ENCODE measurements around the gene SDC3. TPM values are rescaled to one million over a fixed set of nuclear protein-coding genes. Genes with fewer than 3 reads are reported as not detected.

Gene SDC3
- total RNA-seq, 5 donors from 2014 or later (not counting 1 experiment from before 2014, with no cell fraction given), result 0.07 to 1.1 (median 0.47) TPM

- no peak overlapping the region for H3K27ac Mint-ChIP-seq
- CTCF ChIA-PET, result no interaction called here
- no peak overlapping the region for H3K4me3 Mint-ChIP-seq
- H3K36me3 Mint-ChIP-seq, result no peaks in the 10 kb centered on the region
- H3K36me3 ChIP-seq (ENCODE audit: control insufficient read depth in 2 of 2, extremely low read depth in 1 of 2, insufficient read depth in 1 of 2, low read length in 1 of 2), result no peaks in the 10 kb centered on the region
- no peak overlapping the region for H3K4me3 ChIP-seq (ENCODE audit: control insufficient read depth in 1 of 2, extremely low read depth in 1 of 2, low read length in 1 of 2)
- no peak for ATAC-seq (replicated peaks in 1 of 4)
- peaks cover 0 to 3% (median 0%) of the 10 kb centered on the region in 3 donors for H3K4me1 Mint-ChIP-seq
- peaks cover 21 to 28% of the 10 kb centered on the region in 2 donors for H3K27me3 Mint-ChIP-seq
- H3K9me3 Mint-ChIP-seq, result no peaks in the 10 kb centered on the region
- WGBS (ENCODE audit: insufficient coverage), result 81% methylated on average over 12 of the region's 18 CpGs
- peaks cover 0 to 59% of the 10 kb centered on the region in 2 experiments for H3K27me3 ChIP-seq (replicated peaks in 1 of 2; ENCODE audit: control insufficient read depth in 2 of 2, extremely low read depth in 1 of 2, insufficient read depth in 2 of 2, low read length in 1 of 2)
- POLR2A ChIA-PET, result no interaction called here
- DNase-seq, result no peak
- no peaks in the 10 kb centered on the region for H3K4me1 ChIP-seq (ENCODE audit: control insufficient read depth in 1 of 2, extremely low read depth in 1 of 2, insufficient read depth in 2 of 2, low read length in 2 of 2)
- H3K9me3 ChIP-seq, result no peaks in the 10 kb centered on the region
- H3K27ac ChIP-seq (ENCODE audit: low read length), result no peak overlapping the region
Observed at GRCh38 chr1:30883389-30884172, 25.0 kb downstream of the SDC3 start.

- CTCF ChIA-PET, result interaction anchor here in 1 of 2 donors (0.5 kb wide), 1 partner anchor 37 kb away, joined by 8 read pairs; no protein-coding TSS in a partner anchor
- no peaks in the 10 kb centered on the region for H3K9me3 Mint-ChIP-seq
- Histone ChIP-seq H3K4me1 (ENCODE audit: control insufficient read depth in 1 of 2, extremely low read depth in 1 of 2, insufficient read depth in 2 of 2, low read length in 2 of 2) (no peaks in the 10 kb centered on the region), H3K36me3 (ENCODE audit: control insufficient read depth in 2 of 2, extremely low read depth in 1 of 2, insufficient read depth in 1 of 2, low read length in 1 of 2) (no peaks in the 10 kb centered on the region), H3K9me3 (no peaks in the 10 kb centered on the region), H3K27ac (ENCODE audit: low read length) (no peak overlapping the region), H3K27me3 (replicated peaks in 1 of 2; ENCODE audit: control insufficient read depth in 2 of 2, extremely low read depth in 1 of 2, insufficient read depth in 2 of 2, low read length in 1 of 2) (peaks cover 2 to 61% of the 10 kb centered on the region in 2 experiments), H3K4me3 (ENCODE audit: control insufficient read depth in 1 of 2, extremely low read depth in 1 of 2, low read length in 1 of 2) (no peak overlapping the region)
- no peaks in the 10 kb centered on the region for H3K36me3 Mint-ChIP-seq
- H3K27ac Mint-ChIP-seq, result no peak overlapping the region
- POLR2A ChIA-PET, result no interaction called here
- peaks cover 21 to 34% of the 10 kb centered on the region in 2 donors for H3K27me3 Mint-ChIP-seq
- DNase-seq (no peak), ATAC-seq (replicated peaks in 1 of 4) (no peak)
- H3K4me1 Mint-ChIP-seq, result peaks cover 0 to 3% (median 0%) of the 10 kb centered on the region in 3 donors
- WGBS (ENCODE audit: insufficient coverage), result 76% methylated on average over 7 of the region's 14 CpGs
- no peak overlapping the region for H3K4me3 Mint-ChIP-seq
Observed at GRCh38 chr1:30882678-30883388, 25.7 kb downstream of the SDC3 start.

GRCh38 chr1:30881319-30882181, 27.0 kb downstream of the SDC3 start:
- Mint-ChIP-seq H3K9me3 (no peaks in the 10 kb centered on the region), H3K4me3 (no peak overlapping the region), H3K4me1 (peaks cover 0 to 3% (median 0%) of the 10 kb centered on the region in 3 donors), H3K36me3 (no peaks in the 10 kb centered on the region), H3K27ac (no peak overlapping the region), H3K27me3 (peaks cover 30 to 45% of the 10 kb centered on the region in 2 donors)
- no peaks in the 10 kb centered on the region for H3K36me3 ChIP-seq (ENCODE audit: control insufficient read depth in 2 of 2, extremely low read depth in 1 of 2, insufficient read depth in 1 of 2, low read length in 1 of 2)
- DNase-seq (peak in 4 of 35 experiments; percentile 13 to 41 (median 20)), ATAC-seq (replicated peaks in 1 of 4) (peak in 1 of 4 experiments; percentile 29)
- ChIA-PET POLR2A (no interaction called here), CTCF (no interaction called here)
- no peaks in the 10 kb centered on the region for H3K4me1 ChIP-seq (ENCODE audit: control insufficient read depth in 1 of 2, extremely low read depth in 1 of 2, insufficient read depth in 2 of 2, low read length in 2 of 2)
- WGBS (ENCODE audit: insufficient coverage), result 66% methylated on average over 24 of the region's 25 CpGs
- H3K27me3 ChIP-seq (replicated peaks in 1 of 2; ENCODE audit: control insufficient read depth in 2 of 2, extremely low read depth in 1 of 2, insufficient read depth in 2 of 2, low read length in 1 of 2), result peaks cover 2 to 68% of the 10 kb centered on the region in 2 experiments
- no peak overlapping the region for H3K4me3 ChIP-seq (ENCODE audit: control insufficient read depth in 1 of 2, extremely low read depth in 1 of 2, low read length in 1 of 2)
- no peak overlapping the region for H3K27ac ChIP-seq (ENCODE audit: low read length)
- no peaks in the 10 kb centered on the region for H3K9me3 ChIP-seq

GRCh38 chr1:30880678-30881318, 27.8 kb downstream of the SDC3 start:
- POLR2A ChIA-PET, result no interaction called here
- Histone ChIP-seq H3K4me3 (ENCODE audit: control insufficient read depth in 1 of 2, extremely low read depth in 1 of 2, low read length in 1 of 2) (no peak overlapping the region), H3K27me3 (replicated peaks in 1 of 2; ENCODE audit: control insufficient read depth in 2 of 2, extremely low read depth in 1 of 2, insufficient read depth in 2 of 2, low read length in 1 of 2) (peaks cover 2 to 75% of the 10 kb centered on the region in 2 experiments), H3K27ac (ENCODE audit: low read length) (no peak overlapping the region), H3K4me1 (ENCODE audit: control insufficient read depth in 1 of 2, extremely low read depth in 1 of 2, insufficient read depth in 2 of 2, low read length in 2 of 2) (no peaks in the 10 kb centered on the region), H3K9me3 (no peaks in the 10 kb centered on the region), H3K36me3 (ENCODE audit: control insufficient read depth in 2 of 2, extremely low read depth in 1 of 2, insufficient read depth in 1 of 2, low read length in 1 of 2) (no peaks in the 10 kb centered on the region)
- no peaks in the 10 kb centered on the region for H3K9me3 Mint-ChIP-seq
- no peaks in the 10 kb centered on the region for H3K36me3 Mint-ChIP-seq
- peaks cover 0 to 3% (median 0%) of the 10 kb centered on the region in 3 donors for H3K4me1 Mint-ChIP-seq
- H3K4me3 Mint-ChIP-seq, result no peak overlapping the region
- no peak for DNase-seq
- CTCF ChIA-PET, result no interaction called here
- ATAC-seq (replicated peaks in 1 of 4), result no peak
- H3K27ac Mint-ChIP-seq, result no peak overlapping the region
- whole genome bisulfite sequencing (ENCODE audit: insufficient coverage), result 77% methylated on average over 8 of the region's 11 CpGs
- H3K27me3 Mint-ChIP-seq, result peaks cover 33 to 49% of the 10 kb centered on the region in 2 donors

- WGBS (ENCODE audit: insufficient coverage), result 79% methylated on average over 7 of the region's 17 CpGs
- H3K4me3 Mint-ChIP-seq, result no peak overlapping the region
- POLR2A ChIA-PET, result interaction anchor here in 1 of 2 donors (0.5 kb wide), 1 partner anchor 17 kb away, joined by 5 read pairs; no protein-coding TSS in a partner anchor
Observed at GRCh38 chr1:30879940-30880677, 28.4 kb downstream of the SDC3 start.

More at GRCh38 chr1:30879940-30880677, 28.4 kb downstream of the SDC3 start:
- CTCF ChIA-PET, result no interaction called here
- no peaks in the 10 kb centered on the region for H3K9me3 Mint-ChIP-seq
- Histone ChIP-seq H3K9me3 (no peaks in the 10 kb centered on the region), H3K4me1 (ENCODE audit: control insufficient read depth in 1 of 2, extremely low read depth in 1 of 2, insufficient read depth in 2 of 2, low read length in 2 of 2) (no peaks in the 10 kb centered on the region), H3K27me3 (replicated peaks in 1 of 2; ENCODE audit: control insufficient read depth in 2 of 2, extremely low read depth in 1 of 2, insufficient read depth in 2 of 2, low read length in 1 of 2) (peaks cover 2 to 80% of the 10 kb centered on the region in 2 experiments), H3K4me3 (ENCODE audit: control insufficient read depth in 1 of 2, extremely low read depth in 1 of 2, low read length in 1 of 2) (no peak overlapping the region), H3K36me3 (ENCODE audit: control insufficient read depth in 2 of 2, extremely low read depth in 1 of 2, insufficient read depth in 1 of 2, low read length in 1 of 2) (no peaks in the 10 kb centered on the region), H3K27ac (ENCODE audit: low read length) (no peak overlapping the region)
- no peaks in the 10 kb centered on the region for H3K36me3 Mint-ChIP-seq
- peaks cover 39 to 56% of the 10 kb centered on the region in 2 donors for H3K27me3 Mint-ChIP-seq
- H3K4me1 Mint-ChIP-seq, result peaks cover 0 to 3% (median 0%) of the 10 kb centered on the region in 3 donors
- ATAC-seq (replicated peaks in 1 of 4), result no peak
- no peak overlapping the region for H3K27ac Mint-ChIP-seq
- DNase-seq, result no peak

Measured in T-cell (primary cell).